Stomach smooth muscle (tissue), 2 donors: ENCODE results near the gene ERBB2.
"Not testable (repeated sequence)": the region's sequence is repeated elsewhere in the genome, so short reads cannot be mapped to it uniquely, and the experiment has no call there.

Source experiments
- H3K27ac ChIP-seq: one replicate; pipeline ENCODE4 v1.7.0; 2013; ENCODE audit warnings: mild to moderate bottlenecking, low read length, inconsistent platforms
- H3K27me3 ChIP-seq, 2 donors: one replicate each; pipeline ENCODE4 v1.7.0; 2013; ENCODE audit warnings: low read length in 2 of 2; ENCODE audit not compliant: insufficient read depth in 2 of 2, control insufficient read depth in 1 of 2
- H3K36me3 ChIP-seq, 2 donors: one replicate each; pipeline ENCODE4 v1.7.0; 2013; ENCODE audit warnings: low read length in 2 of 2; ENCODE audit not compliant: control insufficient read depth in 2 of 2, insufficient read depth in 2 of 2
- H3K4me1 ChIP-seq: one replicate; pipeline ENCODE4 v1.7.0; 2013; ENCODE audit warnings: low read length; ENCODE audit not compliant: control insufficient read depth, insufficient read depth
- H3K4me3 ChIP-seq, 2 donors: one replicate each; pipeline ENCODE4 v1.7.0; 2013; ENCODE audit warnings: low read length in 2 of 2
- H3K9ac ChIP-seq, 2 donors: one replicate each; pipeline ENCODE4 v1.7.0; 2013; ENCODE audit warnings: low read length in 2 of 2, mild to moderate bottlenecking in 1 of 2
- H3K9me3 ChIP-seq, 2 donors: one replicate each; pipeline ENCODE4 v1.7.0; 2013; ENCODE audit warnings: low read length in 2 of 2; ENCODE audit not compliant: control insufficient read depth in 2 of 2
- donor health status: healthy.
- donor health status: Pancreatic carcinoma.

ERBB2 gene

GRCh38 chr17:39761861-39762496 lies 62.1 kb downstream of the ERBB2 start:
- no peaks in the 10 kb centered on the region for H3K4me1 ChIP-seq
- no peak overlapping the region for H3K4me3 ChIP-seq
- no peak overlapping the region for H3K27ac ChIP-seq
- H3K9ac ChIP-seq: no peak overlapping the region
- no peaks in the 10 kb centered on the region for H3K36me3 ChIP-seq
- H3K9me3 ChIP-seq: no peaks in the 10 kb centered on the region
- H3K27me3 ChIP-seq: peaks cover 7 to 11% of the 10 kb centered on the region in 2 donors

GRCh38 chr17:39763051-39763820 lies 63.4 kb downstream of the ERBB2 start:
- Histone ChIP-seq H3K9me3 (no peaks in the 10 kb centered on the region), H3K36me3 (no peaks in the 10 kb centered on the region), H3K27ac (no peak overlapping the region), H3K4me3 (no peak overlapping the region), H3K9ac (no peak overlapping the region), H3K27me3 (peaks cover 7 to 11% of the 10 kb centered on the region in 2 donors), H3K4me1 (no peaks in the 10 kb centered on the region)

GRCh38 chr17:39764171-39764570 lies 64.3 kb downstream of the ERBB2 start:
- H3K4me1 ChIP-seq, H3K9ac ChIP-seq, H3K27ac ChIP-seq, H3K4me3 ChIP-seq, H3K36me3 ChIP-seq, H3K9me3 ChIP-seq: not testable (repeated sequence)
- H3K27me3 ChIP-seq: peaks cover 7 to 11% of the 10 kb centered on the region in 2 donors

- H3K4me3 ChIP-seq: no peak overlapping the region
- H3K9ac ChIP-seq: no peak overlapping the region
- peaks cover 6 to 11% of the 10 kb centered on the region in 2 donors for H3K27me3 ChIP-seq
- no peak overlapping the region for H3K27ac ChIP-seq
- H3K9me3 ChIP-seq: no peaks in the 10 kb centered on the region
- H3K4me1 ChIP-seq: no peaks in the 10 kb centered on the region
- H3K36me3 ChIP-seq: no peaks in the 10 kb centered on the region
Measured at GRCh38 chr17:39765175-39765574, 65.3 kb downstream of the ERBB2 start.

- Histone ChIP-seq H3K9ac (no peak overlapping the region), H3K4me3 (no peak overlapping the region), H3K4me1 (no peaks in the 10 kb centered on the region), H3K27ac (no peak overlapping the region), H3K27me3 (peaks cover 3 to 9% of the 10 kb centered on the region in 2 donors), H3K36me3 (no peaks in the 10 kb centered on the region), H3K9me3 (no peaks in the 10 kb centered on the region)
Measured at GRCh38 chr17:39765766-39766165, 65.9 kb downstream of the ERBB2 start.

GRCh38 chr17:39767147-39767546 lies 67.3 kb downstream of the ERBB2 start:
- H3K4me3 ChIP-seq: no peak overlapping the region
- no peaks in the 10 kb centered on the region for H3K4me1 ChIP-seq
- no peaks in the 10 kb centered on the region for H3K36me3 ChIP-seq
- no peaks in the 10 kb centered on the region for H3K9me3 ChIP-seq
- no peak overlapping the region for H3K27ac ChIP-seq
- no peak overlapping the region for H3K9ac ChIP-seq
- H3K27me3 ChIP-seq: peaks cover 0 to 9% of the 10 kb centered on the region in 2 donors

- H3K9me3 ChIP-seq: no peaks in the 10 kb centered on the region
- no peak overlapping the region for H3K4me3 ChIP-seq
- H3K36me3 ChIP-seq: no peaks in the 10 kb centered on the region
- no peaks in the 10 kb centered on the region for H3K4me1 ChIP-seq
- H3K27me3 ChIP-seq: peaks cover 3 to 21% of the 10 kb centered on the region in 2 donors
- no peak overlapping the region for H3K27ac ChIP-seq
- H3K9ac ChIP-seq: no peak overlapping the region
Measured at GRCh38 chr17:39769974-39770587, 70.2 kb downstream of the ERBB2 start.

- no peak overlapping the region for H3K27ac ChIP-seq
Measured at GRCh38 chr17:39772415-39772814, 72.6 kb downstream of the ERBB2 start.

GRCh38 chr17:39772987-39773934 lies 73.4 kb downstream of the ERBB2 start:
- no peaks in the 10 kb centered on the region for H3K4me1 ChIP-seq
- H3K4me3 ChIP-seq: no peak overlapping the region
- no peaks in the 10 kb centered on the region for H3K9me3 ChIP-seq
- H3K36me3 ChIP-seq: no peaks in the 10 kb centered on the region
- H3K27me3 ChIP-seq: peaks cover 10 to 22% of the 10 kb centered on the region in 2 donors
- H3K27ac ChIP-seq: no peak overlapping the region
- H3K9ac ChIP-seq: no peak overlapping the region

More at GRCh38 chr17:39772415-39772814, 72.6 kb downstream of the ERBB2 start:
- Histone ChIP-seq H3K4me3 (no peak overlapping the region), H3K27me3 (peaks cover 5 to 16% of the 10 kb centered on the region in 2 donors), H3K4me1 (no peaks in the 10 kb centered on the region), H3K36me3 (no peaks in the 10 kb centered on the region), H3K9me3 (no peaks in the 10 kb centered on the region), H3K9ac (no peak overlapping the region)

GRCh38 chr17:39774047-39774446 lies 74.2 kb downstream of the ERBB2 start:
- Histone ChIP-seq H3K4me3 (no peak overlapping the region), H3K9me3 (no peaks in the 10 kb centered on the region), H3K4me1 (no peaks in the 10 kb centered on the region), H3K27me3 (peaks cover 10 to 24% of the 10 kb centered on the region in 2 donors), H3K9ac (no peak overlapping the region), H3K27ac (no peak overlapping the region), H3K36me3 (no peaks in the 10 kb centered on the region)
